ENCODE data around the gene RAB40B. TPM values are rescaled to one million over a fixed set of nuclear protein-coding genes. Genes with fewer than 3 reads are reported as not detected.

Gene RAB40B
- polyA plus RNA-seq, 1 of the 3 experiments (the other 2 are of a cell fraction): 20.7 TPM

DNA sequence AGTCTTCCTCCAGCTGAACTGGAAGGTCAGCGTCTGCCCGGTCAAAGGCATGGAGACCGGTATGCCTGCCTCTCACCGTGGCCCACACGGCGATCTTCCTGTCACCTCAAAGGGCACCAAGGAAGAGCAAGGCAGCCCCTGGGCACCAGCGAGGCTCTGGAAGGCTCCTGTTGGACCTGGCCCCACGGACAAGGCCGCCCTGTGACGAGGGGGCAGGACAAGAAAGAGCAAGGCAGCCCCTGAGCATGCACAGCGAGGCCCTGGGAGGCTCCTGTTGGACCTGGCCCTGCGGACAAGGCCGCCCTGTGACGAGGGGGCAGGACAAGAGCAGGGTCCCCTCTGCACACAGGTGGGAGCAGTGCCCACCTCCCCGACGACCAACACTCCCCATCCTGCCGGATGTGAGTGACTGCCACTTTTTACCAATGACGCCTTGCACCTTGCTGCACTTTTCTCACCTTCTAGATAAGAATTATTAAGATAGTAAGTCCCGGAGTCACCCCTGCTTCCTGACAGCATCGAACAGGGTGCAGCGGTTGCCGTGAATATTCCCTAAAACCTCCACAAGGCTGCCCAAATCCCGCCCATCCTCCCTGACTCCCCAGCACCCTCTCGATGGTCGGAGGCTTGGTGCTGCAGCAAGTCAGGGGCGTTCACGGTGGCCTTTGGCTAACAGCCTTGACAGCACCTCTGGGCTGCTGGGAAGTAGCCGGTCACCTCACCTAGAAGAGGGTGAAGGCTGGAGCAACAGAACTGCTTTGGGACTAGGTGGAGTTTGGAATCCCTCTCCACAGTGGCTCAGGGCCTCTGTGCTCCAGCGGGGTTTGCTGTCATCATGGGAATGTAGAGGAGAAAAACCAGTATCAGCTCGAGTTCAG lies 44.6 kb downstream of the RAB40B start (continued):
- TF ChIP-seq TAF1 (IDR thresholded peaks at IDR 0.05; ENCODE audit: borderline replicate concordance, low read depth, low read length): no peak

DNA sequence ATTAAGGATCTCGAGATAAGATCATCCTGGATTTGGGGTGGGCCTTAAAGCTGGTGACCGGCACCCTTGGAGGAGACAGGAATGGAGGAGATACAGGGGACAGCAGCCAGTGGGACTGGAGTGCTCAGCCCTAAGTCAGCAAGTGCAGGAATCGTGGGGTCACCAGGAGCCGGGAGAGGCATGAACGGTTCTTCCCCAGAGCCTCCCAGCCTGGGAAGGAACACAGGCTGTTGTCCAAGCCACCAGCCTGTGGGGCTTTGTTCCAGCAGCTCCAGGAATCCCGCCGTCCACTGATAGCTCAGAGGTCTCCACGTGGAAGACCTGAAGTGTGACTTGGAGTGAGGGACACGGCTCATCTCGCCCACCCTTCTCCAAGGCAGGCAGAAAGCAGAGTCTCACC lies 47.8 kb downstream of the RAB40B start:
- no peak for TF ChIP-seq POLR2AphosphoS5 (IDR thresholded peaks at IDR 0.05; ENCODE audit: low read depth, low read length)
- TF ChIP-seq, protein P1, sequence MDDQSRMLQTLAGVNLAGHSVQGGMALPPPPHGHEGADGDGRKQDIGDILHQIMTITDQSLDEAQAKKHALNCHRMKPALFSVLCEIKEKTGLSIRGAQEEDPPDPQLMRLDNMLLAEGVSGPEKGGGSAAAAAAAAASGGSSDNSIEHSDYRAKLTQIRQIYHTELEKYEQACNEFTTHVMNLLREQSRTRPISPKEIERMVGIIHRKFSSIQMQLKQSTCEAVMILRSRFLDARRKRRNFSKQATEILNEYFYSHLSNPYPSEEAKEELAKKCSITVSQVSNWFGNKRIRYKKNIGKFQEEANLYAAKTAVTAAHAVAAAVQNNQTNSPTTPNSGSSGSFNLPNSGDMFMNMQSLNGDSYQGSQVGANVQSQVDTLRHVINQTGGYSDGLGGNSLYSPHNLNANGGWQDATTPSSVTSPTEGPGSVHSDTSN (IDR thresholded peaks at IDR 0.05): no peak
- TF ChIP-seq SIN3A (IDR thresholded peaks at IDR 0.05; ENCODE audit: borderline replicate concordance, low read depth, low read length): no peak
- TF ChIP-seq, protein P2, sequence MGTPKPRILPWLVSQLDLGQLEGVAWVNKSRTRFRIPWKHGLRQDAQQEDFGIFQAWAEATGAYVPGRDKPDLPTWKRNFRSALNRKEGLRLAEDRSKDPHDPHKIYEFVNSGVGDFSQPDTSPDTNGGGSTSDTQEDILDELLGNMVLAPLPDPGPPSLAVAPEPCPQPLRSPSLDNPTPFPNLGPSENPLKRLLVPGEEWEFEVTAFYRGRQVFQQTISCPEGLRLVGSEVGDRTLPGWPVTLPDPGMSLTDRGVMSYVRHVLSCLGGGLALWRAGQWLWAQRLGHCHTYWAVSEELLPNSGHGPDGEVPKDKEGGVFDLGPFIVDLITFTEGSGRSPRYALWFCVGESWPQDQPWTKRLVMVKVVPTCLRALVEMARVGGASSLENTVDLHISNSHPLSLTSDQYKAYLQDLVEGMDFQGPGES (IDR thresholded peaks at IDR 0.05; ENCODE audit: low read depth, low read length): no peak
- no peak for TF ChIP-seq NFIC (IDR thresholded peaks at IDR 0.05; ENCODE audit: borderline replicate concordance)
- TF ChIP-seq GABPA (IDR thresholded peaks at IDR 0.05; ENCODE audit: low read depth): no peak
- TF ChIP-seq GATA2 (CRISPR knock-in tag; IDR thresholded peaks at IDR 0.05): no peak
- no peak for TF ChIP-seq RFX5 (IDR thresholded peaks at IDR 0.05; ENCODE audit: low read length)
- TF ChIP-seq SMC3 (IDR thresholded peaks at IDR 0.05; ENCODE audit: low read depth, low read length): no peak
- no peak for TF ChIP-seq TEAD4 (IDR thresholded peaks at IDR 0.05; ENCODE audit: borderline replicate concordance, insufficient read depth)
- H3K4me2 ChIP-seq: no peak overlapping the region
- H3K4me1 ChIP-seq (ENCODE audit: control insufficient read depth in 1 of 2, insufficient read depth in 2 of 2, low read depth in 1 of 2, low read length in 1 of 2): peaks cover 10 to 12% of the 10 kb centered on the region in 2 experiments; a peak in 3 of 4 replicates
- H3K4me3 ChIP-seq (ENCODE audit: low read depth in 2 of 2, low read length in 1 of 2): no peak overlapping the region
- ChIA-PET CTCF (no interaction called here), POLR2A (no interaction called here)
- no peak overlapping the region for H3K9ac ChIP-seq
- H3K36me3 ChIP-seq (replicated peaks in 1 of 2; ENCODE audit: control insufficient read depth in 1 of 2, insufficient read depth in 2 of 2, low read length in 1 of 2): peaks cover 0 to 8% of the 10 kb centered on the region in 2 experiments
- H2AFZ ChIP-seq (ENCODE audit: low read depth): no peak overlapping the region
- WGBS (ENCODE audit: low lambda C conversion rate): 92% methylated on average over 10 of the region's 10 CpGs
- peaks cover 25% of the 10 kb centered on the region for H3K79me2 ChIP-seq (ENCODE audit: insufficient read depth)
- H3F3A ChIP-seq (replicated peaks; ENCODE audit: insufficient read depth): peaks cover 12% of the 10 kb centered on the region
- peaks cover 20% of the 10 kb centered on the region for H4K20me1 ChIP-seq (ENCODE audit: insufficient read depth)
- no peak overlapping the region for H3K27ac ChIP-seq (ENCODE audit: low read depth in 2 of 2, low read length in 1 of 2)
- no peaks in the 10 kb centered on the region for H3K9me2 ChIP-seq
- no peaks in the 10 kb centered on the region for H3K27me3 ChIP-seq (ENCODE audit: insufficient read depth)
- no peak for DNase-seq
- no peaks in the 10 kb centered on the region for H3K9me3 ChIP-seq
